GOT3 (cell line): ENCODE measurements around the gene LBHD2.

ENCODE experiments used
- DNase-seq: peaks from one replicate; lab custom pipeline; 2025; ENCODE audit warnings: mixed read lengths; lab: John Stamatoyannopoulos, UW

Gene LBHD2

DNA sequence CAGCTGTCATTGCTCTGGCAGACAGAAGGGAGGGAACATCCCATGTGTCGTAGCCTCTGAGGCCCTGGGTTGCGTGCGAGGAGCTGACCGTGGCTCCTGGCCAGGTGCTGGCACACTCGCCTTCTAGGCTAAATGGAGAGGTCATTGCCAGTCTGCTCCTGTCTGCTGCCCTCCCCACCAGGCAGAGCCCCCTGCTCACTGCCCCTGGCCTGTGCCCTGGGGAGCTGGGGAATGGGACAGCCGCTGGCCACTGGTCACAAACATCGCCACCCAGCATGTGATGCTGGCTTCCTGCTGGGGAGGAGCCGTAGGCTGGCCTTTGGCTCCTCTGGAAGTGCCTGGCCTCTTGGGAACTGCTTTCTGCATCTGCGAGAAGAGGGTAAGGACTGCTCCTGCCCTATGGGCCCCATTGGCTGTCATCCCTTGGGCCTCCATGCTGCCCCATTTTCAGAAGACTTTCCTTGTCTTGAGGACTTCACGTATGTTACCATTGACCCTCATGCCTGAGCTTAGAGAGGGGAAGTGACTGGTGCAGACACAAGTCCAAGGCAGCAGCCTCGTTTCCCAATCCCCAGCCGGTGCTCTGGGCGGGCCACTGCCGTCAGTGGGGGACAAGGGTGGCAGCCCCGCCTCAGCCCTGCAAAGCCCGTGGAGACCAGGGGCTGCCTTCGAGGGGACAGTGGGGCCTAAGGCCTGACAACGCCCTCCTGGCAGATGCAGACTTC is 37.3 kb downstream of the LBHD2 start:
- DNase-seq, result no peak

DNA sequence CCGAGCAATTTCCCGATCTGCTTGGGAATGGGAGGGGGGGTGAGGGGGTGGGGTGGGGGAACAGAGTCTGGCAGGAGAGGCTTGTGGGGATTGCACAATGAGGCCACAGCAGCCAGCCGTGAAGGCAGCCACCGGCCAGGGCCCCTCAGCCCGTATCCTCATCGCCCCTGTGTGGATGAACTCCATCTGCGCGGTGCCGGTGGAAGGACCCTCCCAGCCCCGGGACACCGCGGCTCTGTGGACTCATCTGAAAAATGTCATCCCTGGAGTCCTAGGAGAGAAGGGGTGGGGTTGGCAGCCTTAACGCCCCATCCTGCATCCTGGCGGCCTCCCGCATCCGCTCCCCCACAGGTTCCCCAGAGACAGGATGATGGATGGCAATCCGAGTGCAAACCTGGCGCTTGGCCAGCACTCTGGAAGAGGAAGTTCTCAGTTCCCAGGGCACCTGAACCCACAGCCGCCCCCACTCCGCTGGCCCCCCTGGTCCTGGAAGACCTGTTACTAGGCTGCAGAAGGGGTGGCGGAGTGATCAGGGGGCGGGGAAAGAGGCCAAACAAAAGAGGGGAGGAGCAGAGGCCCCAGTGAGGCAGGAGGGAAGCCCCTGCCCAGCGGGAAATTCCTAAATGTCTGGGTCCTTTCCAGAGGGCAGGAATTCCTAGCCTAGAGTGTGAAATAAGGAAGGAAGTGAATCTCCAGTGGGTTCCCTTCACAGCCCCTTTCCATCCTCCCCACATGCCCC is 38.0 kb downstream of the LBHD2 start:
- DNase-seq, result no peak

DNA sequence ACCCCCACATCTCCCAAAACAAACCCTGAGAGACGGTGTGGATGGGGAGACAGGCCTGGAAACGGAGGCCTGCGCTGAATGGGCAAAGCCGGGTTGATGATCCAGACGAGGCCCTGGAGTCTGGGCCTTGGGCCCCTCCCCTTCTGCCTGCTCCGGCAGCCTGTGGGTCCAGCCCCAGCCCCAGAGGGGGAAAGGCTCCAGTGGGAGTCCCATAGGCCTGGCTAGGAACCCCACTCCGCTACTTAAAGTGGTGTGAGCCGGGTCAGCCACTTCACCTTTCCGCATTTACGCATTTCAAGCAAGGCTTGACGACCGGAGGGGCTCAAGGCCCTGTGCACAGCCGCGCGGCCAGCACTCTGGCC is 38.6 kb downstream of the LBHD2 start:
- no peak for DNase-seq

DNA sequence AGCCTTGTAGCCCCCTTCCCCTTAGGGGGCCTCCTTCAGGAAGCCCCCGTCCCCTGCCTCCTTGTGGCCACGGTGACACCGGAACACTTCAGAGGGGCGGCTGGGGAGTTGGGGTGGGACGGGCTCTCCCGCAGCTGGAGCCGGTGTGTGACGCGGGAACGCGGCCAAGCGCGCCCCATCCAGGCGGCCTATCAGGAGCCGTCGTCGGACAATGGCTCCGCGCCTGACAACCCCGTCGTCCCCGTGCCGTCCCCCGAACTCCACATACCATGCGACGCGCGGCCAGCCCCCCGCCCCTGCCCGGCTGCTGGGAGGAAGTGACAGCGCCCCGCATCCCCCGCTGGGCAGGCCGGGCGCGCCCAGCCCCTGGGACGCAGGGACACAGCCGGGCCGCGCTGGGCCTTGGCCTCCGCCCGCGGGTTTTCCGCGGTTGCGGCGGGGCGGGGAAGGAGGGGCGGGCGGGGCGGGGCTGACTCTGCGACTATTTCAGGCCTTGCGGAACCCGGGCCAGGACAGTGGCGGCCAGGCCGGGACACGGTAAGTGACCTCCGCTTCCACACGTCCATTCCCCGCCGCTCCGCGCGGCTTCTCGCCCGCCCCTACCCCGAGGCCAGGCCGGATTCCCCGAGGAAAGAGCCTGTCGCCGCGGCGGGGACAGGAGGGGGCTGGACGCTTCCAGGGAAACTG is 39.1 kb downstream of the LBHD2 start, which contains the start of gene TNFAIP2:
TSS of gene TNFAIP2 (plus strand) at position 515 of the 687 bp plus-strand sequence. CDS start 2,997 bp downstream, outside the sequence.
- no peak for DNase-seq

DNA sequence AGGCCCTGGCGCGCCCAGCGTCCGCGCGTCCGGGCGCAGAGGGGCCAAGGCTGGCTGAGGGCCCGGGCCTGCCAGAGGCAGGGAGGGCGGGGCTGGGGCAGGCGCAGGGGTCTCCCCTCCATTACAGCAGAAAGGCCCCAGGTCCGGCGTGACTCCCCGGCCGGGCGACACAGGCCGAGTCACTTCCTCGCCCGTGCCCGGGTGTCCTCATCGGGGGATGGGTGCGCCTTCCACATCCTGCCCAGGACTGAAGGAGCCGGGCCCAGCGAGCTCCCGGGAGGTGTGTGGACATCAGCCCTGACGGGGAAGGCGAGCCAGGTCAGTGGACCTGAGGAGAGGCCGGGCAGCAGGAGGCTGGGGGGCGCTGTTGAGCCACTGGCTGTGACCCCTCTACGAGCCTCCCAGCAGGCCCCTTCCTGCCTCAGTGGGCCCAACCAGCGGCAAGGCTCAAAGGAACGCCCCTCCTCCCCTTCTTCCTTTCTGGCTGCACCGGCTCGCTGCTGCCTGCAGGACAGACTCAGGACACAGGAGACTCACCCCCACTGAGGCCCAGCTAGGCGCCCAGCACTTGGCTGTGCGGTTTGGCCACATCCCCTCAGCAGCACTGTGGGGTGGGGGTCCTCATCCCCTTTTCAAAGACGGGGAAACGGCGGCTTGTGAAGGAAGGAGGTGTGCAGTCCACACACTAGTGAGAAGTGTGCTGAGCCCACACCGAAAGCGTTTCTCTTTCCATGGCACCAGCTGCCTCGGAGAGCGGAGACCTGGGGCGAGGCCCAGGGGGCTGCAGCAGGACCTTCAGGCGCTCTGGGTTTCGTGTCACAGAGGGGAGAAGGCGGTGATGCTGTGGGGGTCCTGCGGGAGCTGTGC is 39.9 kb downstream of the LBHD2 start:
- no peak for DNase-seq

DNA sequence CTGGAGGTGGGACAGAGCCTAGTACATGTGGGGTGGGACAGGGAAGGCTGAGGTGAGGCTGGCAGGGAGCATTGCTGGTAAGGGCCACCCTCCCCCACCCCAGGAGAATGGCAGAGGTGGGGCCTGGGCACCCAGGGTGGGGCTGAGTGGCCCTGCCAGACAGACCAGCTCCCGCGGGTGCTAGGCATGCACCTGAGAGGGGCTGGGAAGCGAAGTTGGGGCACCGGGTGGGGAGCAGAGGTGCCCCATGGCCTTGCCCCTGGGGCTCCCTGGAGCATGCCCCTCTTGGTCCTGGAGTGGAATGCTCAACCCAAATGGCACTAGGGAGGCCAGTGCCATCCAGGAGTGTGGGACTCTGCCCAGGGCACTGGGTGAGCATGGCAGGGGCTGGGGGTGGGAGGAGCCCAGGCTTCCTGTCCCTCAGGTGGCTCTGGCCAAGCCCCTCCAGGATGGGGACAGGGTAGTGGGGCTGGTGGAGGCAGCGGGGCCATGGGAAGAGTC is 40.5 kb downstream of the LBHD2 start:
- DNase-seq, result no peak

DNA sequence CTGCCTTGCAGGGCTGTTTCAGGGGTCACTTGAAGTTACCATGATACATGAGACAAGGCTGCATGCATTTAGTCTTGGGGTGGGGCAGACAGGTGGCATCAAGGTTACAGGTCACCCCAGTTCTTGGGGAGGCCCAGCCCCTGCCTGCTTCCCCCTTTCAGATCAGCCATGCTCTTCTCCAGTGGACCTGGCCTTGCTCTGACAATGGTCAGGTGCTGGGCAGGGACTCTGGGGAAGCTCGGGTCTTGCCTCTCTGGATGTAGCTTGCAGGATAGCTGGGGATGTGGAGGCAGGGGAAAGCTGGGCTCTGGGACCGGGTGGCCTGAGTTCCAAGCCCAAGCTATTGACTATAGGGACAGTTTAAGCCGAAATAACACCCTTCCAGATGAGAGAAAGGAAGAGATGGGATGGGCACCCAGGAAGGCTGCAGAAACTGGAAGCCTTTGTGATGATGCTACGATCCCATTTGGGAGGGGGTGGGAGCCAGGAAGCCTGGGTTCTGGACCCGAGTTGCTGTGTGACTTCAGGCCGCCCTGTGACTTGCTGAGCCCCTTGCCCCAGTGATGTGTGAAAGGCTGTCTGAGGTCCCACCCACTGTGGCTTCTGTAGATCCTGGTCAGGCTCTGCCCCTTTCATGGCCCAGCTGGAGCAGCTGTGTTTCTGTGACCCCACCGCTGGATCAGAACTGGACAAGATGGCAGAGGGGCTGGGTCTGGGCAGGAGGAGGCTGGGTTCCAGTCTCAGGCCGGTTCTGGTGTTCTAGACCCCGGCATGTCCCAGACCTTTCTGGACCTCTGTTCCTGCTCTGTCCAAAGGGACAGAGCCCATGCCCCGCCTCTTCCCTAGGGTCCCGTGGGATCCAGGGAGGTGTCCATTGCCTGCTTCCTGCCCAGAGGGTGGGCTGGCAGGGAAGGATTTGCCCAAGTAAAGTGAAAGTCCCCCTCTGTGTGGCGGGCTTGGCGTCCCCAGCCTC is 41.4 kb downstream of the LBHD2 start:
- no peak for DNase-seq

DNA sequence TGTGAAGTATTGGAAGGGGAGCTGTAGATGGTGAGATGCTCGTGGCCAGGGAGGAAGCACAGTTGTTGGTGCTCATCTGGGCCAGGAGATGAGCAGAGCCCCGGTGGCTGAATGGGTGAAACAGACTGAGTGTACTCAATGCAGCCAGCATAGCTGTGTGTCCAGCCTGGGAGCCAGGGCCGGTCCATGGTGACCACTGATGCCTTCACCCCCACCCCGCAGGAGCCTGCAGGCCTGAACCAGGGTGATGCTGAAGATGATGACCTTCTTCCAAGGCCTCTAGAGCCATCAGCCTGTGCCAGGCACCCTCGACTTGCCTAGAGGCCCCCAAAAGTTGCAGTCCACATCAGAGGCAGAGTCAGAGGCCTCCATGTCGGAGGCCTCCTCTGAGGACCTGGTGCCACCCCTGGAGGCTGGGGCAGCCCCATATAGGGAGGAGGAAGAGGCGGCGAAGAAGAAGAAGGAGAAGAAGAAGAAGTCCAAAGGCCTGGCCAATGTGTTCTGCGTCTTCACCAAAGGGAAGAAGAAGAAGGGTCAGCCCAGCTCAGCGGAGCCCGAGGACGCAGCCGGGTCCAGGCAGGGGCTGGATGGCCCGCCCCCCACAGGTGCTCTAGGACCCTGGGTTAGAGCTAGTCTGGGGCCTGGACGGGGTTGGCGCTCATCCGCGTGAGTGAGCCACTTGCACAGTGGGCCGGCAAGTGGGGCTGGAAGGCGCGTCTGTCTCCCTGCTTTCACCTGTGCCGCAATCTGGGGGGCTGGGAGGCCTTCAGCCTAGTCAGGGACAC is 42.3 kb downstream of the LBHD2 start:
- no peak for DNase-seq

DNA sequence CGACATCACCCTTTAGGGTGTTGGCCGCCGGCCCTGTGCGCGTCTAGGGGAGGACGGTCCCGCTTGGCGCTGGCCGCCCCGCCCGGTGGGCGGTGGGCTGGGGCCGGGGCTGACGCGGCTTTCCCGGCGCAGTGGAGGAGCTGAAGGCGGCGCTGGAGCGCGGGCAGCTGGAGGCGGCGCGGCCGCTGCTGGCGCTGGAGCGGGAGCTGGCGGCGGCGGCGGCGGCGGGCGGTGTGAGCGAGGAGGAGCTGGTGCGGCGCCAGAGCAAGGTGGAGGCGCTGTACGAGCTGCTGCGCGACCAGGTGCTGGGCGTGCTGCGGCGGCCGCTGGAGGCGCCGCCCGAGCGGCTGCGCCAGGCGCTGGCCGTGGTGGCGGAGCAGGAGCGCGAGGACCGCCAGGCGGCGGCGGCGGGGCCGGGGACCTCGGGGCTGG is 42.9 kb downstream of the LBHD2 start:
- DNase-seq, result no peak

DNA sequence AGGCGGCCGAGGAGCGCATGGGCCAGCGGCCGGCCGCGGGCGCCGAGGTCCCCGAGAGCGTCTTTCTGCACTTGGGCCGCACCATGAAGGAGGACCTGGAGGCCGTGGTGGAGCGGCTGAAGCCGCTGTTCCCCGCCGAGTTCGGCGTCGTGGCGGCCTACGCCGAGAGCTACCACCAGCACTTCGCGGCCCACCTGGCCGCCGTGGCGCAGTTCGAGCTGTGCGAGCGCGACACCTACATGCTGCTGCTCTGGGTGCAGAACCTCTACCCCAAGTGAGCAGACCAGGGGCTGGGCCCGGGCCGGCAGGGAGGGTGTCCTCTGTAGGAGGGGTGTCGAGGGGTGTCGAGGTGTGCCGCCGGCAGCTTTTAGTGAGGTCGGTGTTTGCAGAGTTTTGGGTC is 43.3 kb downstream of the LBHD2 start:
- DNase-seq, result no peak

DNA sequence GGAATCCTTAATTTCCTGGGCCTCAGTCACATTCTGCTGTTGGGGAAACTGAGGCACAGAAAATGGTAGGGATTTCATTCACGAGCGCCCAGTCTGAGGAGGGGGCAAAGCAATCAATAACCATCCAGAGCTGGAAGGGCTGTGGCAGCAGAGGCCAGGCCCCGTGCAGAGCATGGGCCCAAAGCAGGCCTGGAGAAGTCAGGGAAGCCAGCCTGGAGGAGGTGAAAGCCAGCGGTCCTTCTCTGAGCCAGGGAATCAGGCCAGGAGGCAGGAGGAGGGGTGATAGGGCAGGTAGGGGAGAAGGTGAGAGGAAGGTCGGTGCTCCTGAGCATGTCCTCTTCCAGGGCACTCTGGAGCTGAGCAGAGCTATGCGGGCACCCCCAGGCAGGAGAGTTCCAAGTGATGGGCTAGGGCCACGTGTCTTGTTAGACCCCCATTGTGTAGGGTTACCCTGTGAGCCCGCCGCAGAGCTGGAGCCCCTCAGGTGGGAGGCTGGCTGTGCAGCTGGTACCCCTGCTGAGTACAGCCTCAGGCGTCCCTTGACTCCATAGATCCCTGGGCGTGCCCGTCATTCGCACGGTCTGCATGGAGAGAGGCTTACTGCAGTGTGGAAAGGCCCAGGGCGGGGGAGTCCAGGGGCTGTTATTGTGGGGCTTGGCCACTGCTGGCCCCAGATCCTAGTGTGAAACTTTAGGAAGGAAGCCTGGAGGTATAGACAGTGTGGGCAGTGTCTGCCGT is 44.0 kb downstream of the LBHD2 start:
- no peak for DNase-seq

DNA sequence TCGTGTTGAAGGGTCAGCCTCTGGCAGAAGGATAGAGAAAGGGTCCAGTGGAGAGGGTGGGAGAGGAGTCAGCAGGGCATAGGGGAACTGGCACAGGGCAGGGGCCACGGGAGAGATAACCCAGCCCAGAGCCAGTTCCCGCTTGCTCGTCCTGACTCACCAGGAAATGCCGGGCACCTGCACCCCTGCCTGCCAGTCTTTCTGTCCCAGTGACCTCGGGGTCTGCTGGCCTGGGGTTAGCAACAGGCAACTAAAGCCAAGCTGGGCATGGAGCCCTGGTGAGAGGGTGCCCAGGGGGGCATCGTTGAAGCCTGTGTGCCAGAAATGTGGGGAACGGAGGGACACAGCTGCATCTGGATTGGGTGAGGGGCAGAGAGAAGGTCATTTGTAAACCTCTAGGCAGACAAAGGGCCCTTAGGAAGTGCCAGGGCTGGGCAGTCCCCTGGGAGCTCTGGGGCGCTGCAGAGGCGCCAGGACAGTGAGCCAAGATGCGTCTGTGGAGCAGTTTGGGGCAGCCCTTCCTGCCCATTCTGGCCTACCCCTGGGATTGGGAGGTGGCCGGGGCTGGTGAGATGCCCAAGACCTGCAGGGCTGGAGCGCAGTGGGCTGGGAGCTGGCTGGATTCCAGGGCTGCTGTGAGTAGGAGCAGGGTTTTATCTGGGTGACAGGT is 44.8 kb downstream of the LBHD2 start:
- no peak for DNase-seq

DNA sequence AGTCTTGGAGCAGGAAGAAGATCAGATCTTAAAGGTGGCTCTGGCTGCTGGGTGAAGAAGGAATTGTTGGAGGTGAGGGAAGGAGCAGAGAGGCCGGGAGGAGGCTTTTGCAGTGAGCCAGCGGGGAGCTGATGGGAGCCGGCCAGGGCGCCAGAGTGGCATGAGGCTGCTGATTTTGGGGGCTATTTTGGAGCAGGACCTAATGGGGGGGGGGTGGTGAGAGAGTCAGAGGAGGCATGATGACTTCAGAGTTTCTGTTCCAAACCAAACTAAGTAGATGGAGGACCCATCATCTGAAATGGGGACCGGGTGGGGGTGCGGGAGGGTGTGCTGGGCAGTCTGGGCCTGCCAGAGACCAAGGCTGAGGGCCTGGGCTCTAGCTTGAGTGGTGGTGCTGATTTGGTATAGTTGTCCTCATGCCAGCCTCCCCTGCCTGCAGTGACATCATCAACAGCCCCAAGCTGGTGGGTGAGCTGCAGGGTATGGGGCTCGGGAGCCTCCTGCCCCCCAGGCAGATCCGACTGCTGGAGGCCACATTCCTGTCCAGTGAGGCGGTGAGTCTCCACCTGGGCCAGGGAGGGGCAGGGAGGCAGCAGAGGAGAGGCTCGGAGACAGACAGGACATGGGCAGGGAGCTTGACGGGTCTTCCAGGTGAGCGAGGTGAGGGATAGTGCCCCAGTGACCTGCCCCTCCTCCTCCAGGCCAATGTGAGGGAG is 45.4 kb downstream of the LBHD2 start:
- no peak for DNase-seq

DNA sequence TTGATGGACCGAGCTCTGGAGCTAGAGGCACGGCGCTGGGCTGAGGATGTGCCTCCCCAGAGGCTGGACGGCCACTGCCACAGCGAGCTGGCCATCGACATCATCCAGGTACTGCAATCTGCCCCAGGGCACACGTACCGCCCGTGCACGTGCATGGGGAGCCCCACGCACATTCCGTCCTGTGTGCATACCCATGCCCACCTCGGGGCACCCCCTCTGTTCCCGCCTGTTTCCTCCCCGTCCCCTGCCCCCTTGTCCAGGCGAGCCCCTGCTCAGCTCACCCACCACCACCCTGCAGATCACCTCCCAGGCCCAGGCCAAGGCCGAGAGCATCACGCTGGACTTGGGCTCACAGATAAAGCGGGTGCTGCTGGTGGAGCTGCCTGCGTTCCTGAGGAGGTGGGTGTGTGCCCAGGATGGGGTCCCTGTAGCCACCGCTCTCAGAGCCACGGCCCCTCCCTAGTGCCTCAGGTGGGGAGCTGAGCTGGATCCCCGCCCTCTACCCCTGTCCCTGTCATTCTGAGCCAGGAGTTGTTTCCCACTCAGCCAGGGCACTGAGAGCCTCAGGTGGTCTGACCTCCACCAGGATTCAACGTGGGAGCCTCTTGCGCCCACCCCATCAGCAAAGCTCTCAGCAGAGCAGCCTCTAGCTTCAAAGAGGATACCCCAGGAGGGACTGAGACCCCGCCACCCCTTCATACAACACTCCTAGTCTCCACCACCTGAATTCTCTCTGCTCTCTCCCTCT is 46.2 kb downstream of the LBHD2 start:
- DNase-seq, result no peak

DNA sequence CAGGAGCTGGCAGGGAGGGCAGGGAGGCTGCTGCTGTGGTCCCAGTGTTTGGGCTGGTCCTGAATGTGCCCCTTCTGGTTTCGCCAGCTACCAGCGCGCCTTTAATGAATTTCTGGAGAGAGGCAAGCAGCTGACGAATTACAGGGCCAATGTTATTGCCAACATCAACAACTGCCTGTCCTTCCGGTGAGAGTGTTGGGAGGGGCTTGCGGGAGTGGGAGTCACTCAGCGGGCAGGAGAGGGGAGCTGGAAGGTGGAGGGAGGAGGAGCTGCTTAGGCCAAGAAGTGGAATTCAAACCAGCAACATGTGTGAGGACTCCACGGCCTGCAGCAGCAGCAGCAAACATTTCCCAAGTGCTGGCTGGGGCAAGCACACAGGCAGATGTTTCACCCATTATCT is 47.0 kb downstream of the LBHD2 start:
- DNase-seq, result no peak

DNA sequence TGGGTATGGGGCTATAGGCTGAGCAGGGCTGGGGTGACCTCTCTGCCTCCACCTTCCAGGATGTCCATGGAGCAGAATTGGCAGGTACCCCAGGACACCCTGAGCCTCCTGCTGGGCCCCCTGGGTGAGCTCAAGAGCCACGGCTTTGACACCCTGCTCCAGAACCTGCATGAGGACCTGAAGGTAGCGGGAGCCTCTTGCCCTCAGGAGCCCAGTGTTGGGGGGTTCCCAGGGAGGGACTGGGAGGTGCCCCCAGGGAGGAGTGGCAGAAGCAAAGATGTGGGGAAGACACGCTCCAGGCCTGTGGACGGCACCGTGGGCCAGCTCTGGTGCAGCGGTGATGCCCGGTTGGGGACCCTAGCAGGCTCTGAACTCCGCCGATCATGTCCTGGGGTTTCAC is 47.6 kb downstream of the LBHD2 start:
- no peak for DNase-seq
